DND-41 (cell line): ENCODE results near the gene CS.
A peak's percentile ranks its signal among the peaks of the same experiment; 100 is the strongest.
"Not testable (repeated sequence)": the region's sequence is repeated elsewhere in the genome, so short reads cannot be mapped to it uniquely, and the experiment has no call there.

ENCODE experiments used
- ATAC-seq: fragments of 200-7000 bp; cut with Tn5 transposase; 3 replicates; pipeline ENCODE4 v1.9.1; 2021; ENCODE audit warnings: low read depth; ENCODE audit not compliant: insufficient read depth
- DNase-seq: peaks from one replicate; pipeline ENCODE4 v3.0.0-alpha.2; 2020
- H2AFZ ChIP-seq: 2 replicates; pipeline ENCODE4 v1.6.0; 2012; ENCODE audit warnings: low read depth, low read length
- H3K27ac ChIP-seq: 2 replicates; pipeline ENCODE4 v1.5.1; 2012; ENCODE audit warnings: low read length, inconsistent platforms
- H3K27me3 ChIP-seq: fragments of 200-600 bp; sonication (generic); 2 replicates; pipeline ENCODE4 v1.6.0; 2012; ENCODE audit warnings: low read length, mild to moderate bottlenecking, inconsistent platforms; ENCODE audit not compliant: insufficient read depth, poor library complexity
- H3K36me3 ChIP-seq: 2 replicates; pipeline ENCODE4 v1.5.1; 2012; ENCODE audit warnings: low read length, inconsistent platforms; ENCODE audit not compliant: insufficient read depth
- H3K4me1 ChIP-seq: 2 replicates; pipeline ENCODE4 v1.5.1; 2012; ENCODE audit warnings: mild to moderate bottlenecking, low read length; ENCODE audit not compliant: insufficient read depth
- H3K4me2 ChIP-seq: 2 replicates; pipeline ENCODE4 v1.6.0; 2012; ENCODE audit warnings: mild to moderate bottlenecking, moderate library complexity, low read length, inconsistent platforms; ENCODE audit not compliant: insufficient read depth
- H3K4me3 ChIP-seq, 2 experiments: fragments of 200-600 bp in 1 of 2; shearing (Covaris generic) in 1 of 2; 2 replicates each; pipeline ENCODE4 v1.5.1; 2012 to 2016; ENCODE audit warnings: inconsistent platforms in 2 of 2, low read length in 2 of 2, mild to moderate bottlenecking in 2 of 2, low read depth in 1 of 2, moderate library complexity in 1 of 2
- H3K79me2 ChIP-seq: 2 replicates; pipeline ENCODE4 v1.6.0; 2012; ENCODE audit warnings: low read length, inconsistent platforms; ENCODE audit not compliant: insufficient read depth
- H3K9ac ChIP-seq: 2 replicates; pipeline ENCODE4 v1.6.0; 2012; ENCODE audit warnings: low read depth, mild to moderate bottlenecking, inconsistent platforms, low read length, moderate library complexity
- H3K9me3 ChIP-seq: 2 replicates; pipeline ENCODE4 v1.5.1; 2012; ENCODE audit warnings: low read length, moderate library complexity, mild to moderate bottlenecking, inconsistent platforms; ENCODE audit not compliant: insufficient read depth, severe bottlenecking
- H4K20me1 ChIP-seq: 2 replicates; pipeline ENCODE4 v1.6.0; 2012; ENCODE audit warnings: low read length; ENCODE audit not compliant: insufficient read depth
- CTCF ChIP-seq: IDR thresholded peaks from 2 replicates; pipeline ENCODE4 v1.5.1; 2012; ENCODE audit warnings: borderline replicate concordance, low read length, moderate library complexity, mild to moderate bottlenecking; ENCODE audit not compliant: poor library complexity, severe bottlenecking; ENCODE audit errors: extremely low read depth
- EZH2 ChIP-seq: IDR thresholded peaks from 3 replicates; pipeline ENCODE4 v1.6.1; 2012; ENCODE audit warnings: borderline replicate concordance, low read depth, mild to moderate bottlenecking, moderate library complexity, low read length, inconsistent platforms; ENCODE audit not compliant: severe bottlenecking

CS gene

GRCh38 chr12:56337753-56338251 lies 37.7 kb upstream of the CS start:
- DNase-seq, result no peak
- Histone ChIP-seq H4K20me1 (no peaks in the 10 kb centered on the region), H3K4me1 (peaks cover 19% of the 10 kb centered on the region), H3K9ac (no peak overlapping the region), H3K4me2 (no peak overlapping the region), H3K36me3 (peaks cover 5% of the 10 kb centered on the region), H3K79me2 (peaks cover 15% of the 10 kb centered on the region), H2AFZ (peak overlapping the region; percentile 14; the same call in 1 of the 2 replicates), H3K27ac (no peak overlapping the region), H3K27me3 (no peaks in the 10 kb centered on the region), H3K9me3 (no peaks in the 10 kb centered on the region), H3K4me3 (no peak overlapping the region)
- TF ChIP-seq CTCF (no peak), EZH2 (no peak)
- no peak for ATAC-seq

GRCh38 chr12:56336361-56337167 lies 36.4 kb upstream of the CS start:
- Histone ChIP-seq H3K79me2 (peaks cover 23% of the 10 kb centered on the region), H3K4me3 (no peak overlapping the region), H3K27me3 (no peaks in the 10 kb centered on the region), H3K9me3 (no peaks in the 10 kb centered on the region), H4K20me1 (no peaks in the 10 kb centered on the region), H3K4me1 (peaks cover 26% of the 10 kb centered on the region), H3K36me3 (no peaks in the 10 kb centered on the region; the same call in 1 of the 2 replicates), H3K4me2 (no peak overlapping the region), H2AFZ (0 out of 2 replicates have a peak overlapping the region, but pooled peaks have one; percentile 34), H3K9ac (no peak overlapping the region), H3K27ac (no peak overlapping the region)
- TF ChIP-seq CTCF (no peak), EZH2 (no peak)
- ATAC-seq (no peak), DNase-seq (no peak)

GRCh38 chr12:56335527-56335926 lies 35.4 kb upstream of the CS start:
- H3K36me3 ChIP-seq, ATAC-seq, H3K9me3 ChIP-seq, H4K20me1 ChIP-seq, H3K27ac ChIP-seq, H3K4me2 ChIP-seq, H3K4me3 ChIP-seq, H3K27me3 ChIP-seq, H3K9ac ChIP-seq, H2AFZ ChIP-seq, DNase-seq: not testable (repeated sequence)
- H3K79me2 ChIP-seq, result peaks cover 26% of the 10 kb centered on the region
- H3K4me1 ChIP-seq, result peaks cover 26% of the 10 kb centered on the region

GRCh38 chr12:56334490-56334793 lies 34.3 kb upstream of the CS start:
- peak overlapping the region; percentile 54 to 74 for H3K4me3 ChIP-seq
- peak overlapping the region; percentile 90 for H3K9ac ChIP-seq
- no peaks in the 10 kb centered on the region for H3K27me3 ChIP-seq
- peak overlapping the region; percentile 71 for H2AFZ ChIP-seq
- H3K4me1 ChIP-seq, result peaks cover 26% of the 10 kb centered on the region
- H3K4me2 ChIP-seq, result peak overlapping the region; percentile 70
- H4K20me1 ChIP-seq, result no peaks in the 10 kb centered on the region
- H3K27ac ChIP-seq, result peak overlapping the region; percentile 98
- ATAC-seq (no peak), DNase-seq (no peak)
- H3K79me2 ChIP-seq, result peaks cover 26% of the 10 kb centered on the region
- H3K9me3 ChIP-seq, result no peaks in the 10 kb centered on the region
- no peak for TF ChIP-seq CTCF
- no peak for TF ChIP-seq EZH2
- peaks cover 3% of the 10 kb centered on the region; the same call in 1 of the 2 replicates for H3K36me3 ChIP-seq
